Fibroblast of skin of left quadriceps (primary cell): Measurements from ENCODE around the gene PLEKHG5.
A peak's percentile ranks its signal among the peaks of the same experiment; 100 is the strongest.

Source experiments
- DNase-seq, 2 experiments: peaks; one replicate each; pipeline ENCODE4 v3.0.0-alpha.2; 2013; ENCODE audit warnings: low read depth in 2 of 2

PLEKHG5 gene, protein sequence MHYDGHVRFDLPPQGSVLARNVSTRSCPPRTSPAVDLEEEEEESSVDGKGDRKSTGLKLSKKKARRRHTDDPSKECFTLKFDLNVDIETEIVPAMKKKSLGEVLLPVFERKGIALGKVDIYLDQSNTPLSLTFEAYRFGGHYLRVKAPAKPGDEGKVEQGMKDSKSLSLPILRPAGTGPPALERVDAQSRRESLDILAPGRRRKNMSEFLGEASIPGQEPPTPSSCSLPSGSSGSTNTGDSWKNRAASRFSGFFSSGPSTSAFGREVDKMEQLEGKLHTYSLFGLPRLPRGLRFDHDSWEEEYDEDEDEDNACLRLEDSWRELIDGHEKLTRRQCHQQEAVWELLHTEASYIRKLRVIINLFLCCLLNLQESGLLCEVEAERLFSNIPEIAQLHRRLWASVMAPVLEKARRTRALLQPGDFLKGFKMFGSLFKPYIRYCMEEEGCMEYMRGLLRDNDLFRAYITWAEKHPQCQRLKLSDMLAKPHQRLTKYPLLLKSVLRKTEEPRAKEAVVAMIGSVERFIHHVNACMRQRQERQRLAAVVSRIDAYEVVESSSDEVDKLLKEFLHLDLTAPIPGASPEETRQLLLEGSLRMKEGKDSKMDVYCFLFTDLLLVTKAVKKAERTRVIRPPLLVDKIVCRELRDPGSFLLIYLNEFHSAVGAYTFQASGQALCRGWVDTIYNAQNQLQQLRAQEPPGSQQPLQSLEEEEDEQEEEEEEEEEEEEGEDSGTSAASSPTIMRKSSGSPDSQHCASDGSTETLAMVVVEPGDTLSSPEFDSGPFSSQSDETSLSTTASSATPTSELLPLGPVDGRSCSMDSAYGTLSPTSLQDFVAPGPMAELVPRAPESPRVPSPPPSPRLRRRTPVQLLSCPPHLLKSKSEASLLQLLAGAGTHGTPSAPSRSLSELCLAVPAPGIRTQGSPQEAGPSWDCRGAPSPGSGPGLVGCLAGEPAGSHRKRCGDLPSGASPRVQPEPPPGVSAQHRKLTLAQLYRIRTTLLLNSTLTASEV

GRCh38 chr1:6491480-6491962 lies at the start of gene PLEKHG5:
Gene PLEKHG5, minus strand, starts transcription at chr1:6491667. Its CDS starts 14,096 bp downstream, at chr1:6477571.
- DNase-seq = peak; percentile 43

DNA sequence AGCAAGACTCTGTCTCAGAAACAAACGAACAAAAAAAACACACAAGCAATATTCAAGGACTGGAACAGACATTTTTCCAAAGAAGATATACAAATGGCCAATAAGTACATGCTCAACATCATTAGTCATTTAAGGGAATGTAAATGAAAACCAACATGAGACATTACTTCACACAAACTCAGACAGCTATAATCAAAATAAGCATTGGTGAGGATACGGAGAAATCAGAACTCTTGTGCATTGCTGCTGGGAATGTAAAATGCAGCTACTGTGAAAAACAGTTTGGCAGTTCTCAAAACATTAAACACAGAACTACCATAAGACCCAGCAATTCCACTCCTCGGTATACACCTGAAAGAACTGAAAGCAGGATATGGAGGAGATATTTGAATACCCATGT lies 47.5 kb upstream of the PLEKHG5 start:
- DNase-seq = no peak

- DNase-seq = no peak
Observed at GRCh38 chr1:6536291-6536690, 44.8 kb upstream of the PLEKHG5 start.

DNA sequence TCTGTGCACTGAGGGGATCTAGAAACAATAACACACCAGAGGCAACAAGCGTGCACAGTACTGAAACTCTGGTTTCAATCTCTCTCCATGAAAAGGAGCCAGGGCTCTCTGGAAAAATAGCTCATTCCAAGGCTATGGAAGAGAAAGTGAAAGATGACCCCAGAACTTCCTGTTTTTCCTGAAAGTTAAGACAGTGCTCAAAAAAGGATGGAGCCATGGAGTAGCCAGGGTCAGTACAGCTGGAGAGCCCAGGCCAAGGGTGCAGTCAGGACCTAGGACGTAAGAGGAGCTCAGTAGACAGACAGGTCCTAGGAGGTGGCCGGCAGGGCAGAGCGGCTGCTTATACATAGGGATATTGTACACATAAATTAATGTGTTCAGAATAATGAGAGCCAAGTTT lies 43.7 kb upstream of the PLEKHG5 start:
- no peak for DNase-seq

DNA sequence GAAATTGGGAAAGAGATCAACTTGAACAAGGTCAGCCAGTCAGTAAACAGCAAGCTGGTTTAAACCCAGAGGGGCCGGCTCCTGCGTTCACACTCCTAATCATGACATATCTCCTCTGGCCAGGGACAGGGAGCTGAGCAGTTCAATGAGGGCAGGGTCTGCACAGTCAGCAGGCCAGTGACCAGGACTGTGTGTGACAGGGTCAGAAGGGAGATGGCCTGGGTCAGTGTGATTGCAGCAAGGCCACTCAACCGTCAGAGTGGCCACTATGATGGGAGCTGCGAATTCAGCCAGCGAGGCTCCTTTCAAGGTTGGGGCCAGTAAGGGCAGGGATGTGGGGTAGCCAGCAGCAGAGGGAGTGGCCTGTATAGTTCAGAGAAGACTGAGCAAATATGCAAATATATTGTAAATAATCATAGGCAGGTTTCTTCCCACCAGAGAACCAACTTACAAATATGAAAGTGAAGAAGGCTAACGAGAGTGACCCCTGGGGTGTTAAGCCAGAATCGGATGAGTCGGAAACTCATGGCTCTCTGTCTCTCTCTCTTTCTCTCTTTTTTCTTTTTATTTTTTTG lies 42.9 kb upstream of the PLEKHG5 start:
- DNase-seq = no peak

DNA sequence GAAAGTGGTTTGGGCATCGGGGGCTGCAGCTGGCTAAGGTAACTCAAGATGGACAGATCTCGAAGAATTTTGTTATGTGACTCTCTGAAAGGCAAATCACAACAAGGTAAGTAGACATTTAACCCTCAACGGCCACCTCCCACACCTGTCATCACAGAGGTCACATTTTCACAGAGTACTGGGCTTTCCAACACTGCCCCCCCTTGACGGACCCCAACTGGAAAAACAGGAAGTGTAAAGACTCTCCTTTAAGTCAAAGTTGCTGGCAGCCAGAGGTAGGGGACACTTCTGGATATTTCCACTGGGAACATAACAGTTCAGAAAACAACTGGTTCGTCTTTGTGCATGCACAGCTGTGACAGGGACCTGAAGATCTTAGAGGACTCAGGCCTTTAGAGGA lies 40.5 kb upstream of the PLEKHG5 start:
- no peak for DNase-seq

GRCh38 chr1:6530504-6531160 lies 39.2 kb upstream of the PLEKHG5 start:
- no peak for DNase-seq

DNA sequence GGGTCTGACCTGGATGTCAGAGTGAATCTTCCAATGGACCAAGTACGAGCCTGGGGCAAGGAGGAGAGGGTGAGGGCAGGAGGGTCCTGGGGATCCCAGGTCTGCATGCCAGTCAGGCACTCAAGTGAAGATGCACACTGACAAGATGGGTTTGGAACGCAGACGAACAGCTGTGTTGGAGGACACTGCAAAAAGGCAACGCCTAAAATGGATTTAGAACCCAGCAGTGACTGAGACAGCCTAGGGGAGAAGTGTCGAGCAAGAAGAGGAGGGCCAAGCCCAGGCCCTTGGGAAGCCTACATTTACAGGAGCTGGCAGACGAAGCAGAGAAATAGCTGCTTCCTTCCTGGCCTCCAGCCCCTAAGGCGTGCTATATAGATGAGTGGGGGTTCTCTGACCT lies 37.0 kb upstream of the PLEKHG5 start:
- no peak for DNase-seq

- no peak for DNase-seq
Observed at GRCh38 chr1:6526316-6526715, 34.8 kb upstream of the PLEKHG5 start.

DNA sequence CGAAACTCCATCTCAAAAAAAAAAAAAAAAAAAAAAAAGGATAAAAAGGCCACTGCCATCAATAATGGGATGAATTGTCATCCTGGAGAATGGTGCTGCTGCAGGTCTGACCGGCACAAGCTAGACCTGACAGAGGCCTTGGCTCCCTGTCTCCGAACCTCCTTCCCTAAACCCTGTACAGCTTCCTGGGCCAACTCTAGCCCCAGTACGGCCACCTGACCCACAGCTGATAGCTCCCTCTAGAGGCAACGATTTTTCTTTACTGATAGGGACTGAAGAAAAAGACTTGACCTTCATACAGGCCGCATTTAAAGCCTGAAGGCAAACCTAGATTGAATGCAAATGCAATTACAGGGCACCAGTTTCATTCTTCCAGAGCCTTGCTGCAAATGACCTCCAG lies 32.1 kb upstream of the PLEKHG5 start:
- no peak for DNase-seq

DNA sequence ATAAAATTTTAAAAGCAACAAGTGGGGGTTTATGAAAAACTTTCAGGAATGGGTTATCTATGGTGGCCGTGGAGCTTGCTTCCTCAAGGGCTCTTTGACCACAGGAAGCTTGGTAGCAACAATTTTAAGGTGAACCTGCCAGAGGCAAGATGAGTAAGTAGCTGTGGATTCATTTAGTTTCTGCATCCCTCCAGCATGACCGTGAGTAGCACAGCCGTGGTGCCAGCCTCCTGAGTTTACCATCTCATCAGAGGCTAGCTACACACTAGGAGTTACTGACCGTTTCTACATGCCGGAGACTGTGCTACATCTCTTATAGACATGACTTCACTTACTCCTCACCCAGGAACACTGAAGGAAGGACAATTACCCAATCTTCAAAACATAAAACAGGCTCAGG lies 30.1 kb upstream of the PLEKHG5 start:
- DNase-seq = no peak

- peak; percentile 18 to 23 for DNase-seq
Observed at GRCh38 chr1:6519935-6520671, 28.6 kb upstream of the PLEKHG5 start.

- DNase-seq = no peak
Observed at GRCh38 chr1:6519491-6519934, 28.0 kb upstream of the PLEKHG5 start.

DNA sequence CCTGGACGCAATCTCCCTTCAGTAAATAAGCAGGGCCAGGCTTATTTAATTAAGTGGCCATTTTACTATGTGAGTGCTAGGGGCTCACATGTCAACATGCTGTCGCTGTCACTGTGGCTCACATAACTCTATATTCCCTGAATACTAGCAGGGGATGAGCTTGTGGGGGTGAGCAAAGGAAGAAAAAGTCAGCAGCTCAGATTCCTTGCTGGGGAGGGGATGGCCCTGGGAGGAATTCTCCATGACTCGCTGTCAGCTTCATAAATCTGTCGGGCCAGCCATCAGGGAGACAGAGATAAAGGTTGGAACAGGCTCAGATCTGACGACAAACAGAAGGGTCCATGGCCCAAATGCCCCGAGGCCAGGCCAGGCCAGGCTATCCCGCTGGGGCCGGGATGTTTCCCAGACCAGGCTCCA lies 26.0 kb upstream of the PLEKHG5 start:
- no peak for DNase-seq

DNA sequence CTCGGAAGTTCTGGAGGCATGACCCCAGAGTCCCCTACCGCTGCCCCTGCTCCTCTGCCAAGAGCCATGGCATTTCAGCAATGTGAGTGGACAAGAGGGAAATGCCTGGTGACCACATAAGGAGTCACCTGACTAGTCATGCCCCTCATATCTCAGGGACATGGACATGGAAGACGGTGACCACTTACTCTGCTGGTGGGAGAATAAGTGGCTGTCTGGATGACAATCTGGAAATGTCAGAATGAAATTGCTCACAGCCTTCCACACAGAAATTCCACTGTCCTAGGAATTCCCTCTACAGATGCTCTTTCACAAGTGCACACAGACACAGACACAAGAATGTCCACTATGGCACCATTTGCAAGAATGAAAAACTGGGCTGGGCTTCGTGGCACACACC lies 24.3 kb upstream of the PLEKHG5 start:
- no peak for DNase-seq

- DNase-seq = no peak
Observed at GRCh38 chr1:6513320-6513801, 21.9 kb upstream of the PLEKHG5 start.

DNA sequence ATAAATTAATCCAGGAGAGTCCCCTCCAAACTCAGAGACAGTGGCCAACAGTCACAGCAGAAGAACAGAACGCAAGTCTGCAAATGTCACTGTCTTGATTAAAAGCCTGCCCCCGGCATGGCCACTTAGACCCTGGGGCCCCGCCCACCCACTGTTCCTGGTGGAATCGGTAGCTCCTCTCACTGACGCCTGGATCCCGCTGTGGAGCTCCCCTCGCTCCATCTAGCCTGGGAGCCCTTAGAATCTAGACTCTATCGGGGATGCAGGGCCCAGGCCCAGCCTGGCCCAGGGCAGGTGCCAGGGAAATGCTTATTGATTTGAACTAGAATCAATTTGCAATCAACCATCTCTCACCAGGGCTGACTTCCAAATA lies 21.4 kb upstream of the PLEKHG5 start:
- no peak for DNase-seq

DNA sequence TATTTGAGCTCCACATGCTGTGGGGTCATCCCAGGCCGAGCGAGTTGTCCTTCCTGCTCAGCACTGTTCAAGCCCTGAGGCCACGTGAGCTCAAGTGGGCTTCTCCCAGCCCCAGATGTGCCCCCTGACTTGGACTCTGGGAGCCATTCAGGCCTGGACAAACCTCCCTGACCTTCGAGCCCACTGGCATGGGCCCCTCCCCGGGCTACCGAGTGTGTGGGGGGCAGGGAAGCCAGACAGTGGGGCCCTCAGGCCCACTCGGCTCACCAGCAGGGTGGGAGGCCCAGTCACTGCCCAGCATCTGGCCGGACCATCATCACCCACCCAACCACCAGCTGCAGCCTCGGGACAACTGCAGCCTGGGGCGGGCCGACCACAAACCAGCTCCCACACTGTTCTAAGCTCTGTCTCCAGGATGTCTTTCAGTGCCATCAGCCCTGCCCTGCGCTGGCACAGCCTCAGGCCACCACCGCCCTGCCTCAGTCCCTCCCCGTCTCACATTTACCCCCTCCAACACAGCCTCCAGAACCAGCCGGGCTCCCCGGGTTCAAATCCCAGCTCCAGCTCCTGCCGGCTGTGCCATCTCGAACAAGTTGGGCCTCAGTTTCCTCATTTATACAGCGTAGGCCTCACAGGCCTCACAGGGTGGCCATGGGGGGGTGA lies 20.9 kb upstream of the PLEKHG5 start:
- no peak for DNase-seq

GRCh38 chr1:6511561-6512244 lies 20.2 kb upstream of the PLEKHG5 start:
- no peak for DNase-seq

DNA sequence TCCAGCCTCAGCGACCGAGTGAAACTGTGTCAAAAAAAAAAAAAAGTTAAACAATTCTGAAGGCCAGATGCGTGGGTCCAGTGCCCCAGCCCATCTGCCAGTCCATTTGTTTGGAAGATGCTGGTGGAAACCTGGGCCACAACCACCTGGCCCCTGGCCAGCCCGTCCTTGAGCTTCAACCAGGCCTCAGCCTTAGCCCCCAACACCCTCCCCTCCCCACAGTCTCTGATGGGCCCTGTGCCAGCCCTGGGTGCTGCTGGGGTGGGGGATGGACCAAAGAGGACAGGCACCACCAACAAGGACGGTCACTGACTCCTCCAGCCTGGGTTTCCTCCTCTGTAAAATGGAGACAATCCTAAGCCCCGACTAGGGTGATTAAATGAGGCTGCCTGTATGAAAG lies 19.6 kb upstream of the PLEKHG5 start:
- DNase-seq = no peak
